ENCODE measurements around the gene GNL1. TPM values are rescaled to one million over a fixed set of nuclear protein-coding genes. Genes with fewer than 3 reads are reported as not detected.

Gene GNL1
- total and polyA plus RNA-seq, 9 of the 15 experiments (the other 6 are each of a cell fraction or from before 2014, with no cell fraction given): 0.73 to 112 (median 58.0) TPM

DNA sequence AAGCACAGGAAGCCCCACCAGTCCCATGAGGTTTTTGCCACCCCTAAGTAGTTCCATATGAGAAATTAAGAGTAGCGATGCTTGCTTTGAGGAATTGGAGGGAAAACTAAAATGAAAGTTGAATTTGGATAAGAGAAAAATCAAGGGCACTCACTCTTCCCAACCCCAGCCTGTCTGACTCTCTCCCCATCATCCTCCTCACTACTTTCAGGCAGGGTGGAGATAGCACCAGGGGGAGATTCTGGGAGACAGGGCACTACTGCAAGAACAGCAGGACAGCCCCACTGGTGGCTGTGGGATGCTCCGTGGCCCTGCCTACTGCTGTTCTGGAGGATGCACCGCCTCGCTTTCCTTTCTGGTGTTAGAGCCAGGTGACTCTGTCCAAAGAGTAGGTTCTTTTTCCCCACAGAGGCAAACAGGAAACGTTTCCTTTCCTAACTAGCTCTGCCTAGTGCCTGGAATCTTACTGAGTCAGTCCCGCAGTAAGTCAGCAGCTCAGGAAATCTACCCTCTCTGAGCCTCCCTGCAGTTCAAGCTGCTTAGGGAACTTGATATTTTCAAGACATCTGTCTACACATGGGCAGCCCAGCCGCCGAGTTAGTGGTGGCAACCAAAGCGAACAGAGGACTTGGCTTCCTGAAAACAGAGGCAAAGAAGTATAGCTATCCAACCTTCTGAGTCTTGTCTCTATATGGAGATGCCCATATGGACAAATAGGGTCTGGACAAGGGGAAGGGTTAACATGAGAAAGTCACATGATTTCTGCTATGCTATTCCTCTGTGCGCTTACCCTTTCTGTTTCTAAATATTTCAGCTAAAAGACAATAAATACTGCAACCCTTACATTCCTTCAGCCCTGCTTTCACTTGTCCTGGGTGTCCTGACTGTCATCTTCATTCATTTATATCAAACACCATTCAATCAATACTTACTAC, 55.6 kb downstream of the GNL1 start (continued):
- TF ChIP-seq, protein P1, sequence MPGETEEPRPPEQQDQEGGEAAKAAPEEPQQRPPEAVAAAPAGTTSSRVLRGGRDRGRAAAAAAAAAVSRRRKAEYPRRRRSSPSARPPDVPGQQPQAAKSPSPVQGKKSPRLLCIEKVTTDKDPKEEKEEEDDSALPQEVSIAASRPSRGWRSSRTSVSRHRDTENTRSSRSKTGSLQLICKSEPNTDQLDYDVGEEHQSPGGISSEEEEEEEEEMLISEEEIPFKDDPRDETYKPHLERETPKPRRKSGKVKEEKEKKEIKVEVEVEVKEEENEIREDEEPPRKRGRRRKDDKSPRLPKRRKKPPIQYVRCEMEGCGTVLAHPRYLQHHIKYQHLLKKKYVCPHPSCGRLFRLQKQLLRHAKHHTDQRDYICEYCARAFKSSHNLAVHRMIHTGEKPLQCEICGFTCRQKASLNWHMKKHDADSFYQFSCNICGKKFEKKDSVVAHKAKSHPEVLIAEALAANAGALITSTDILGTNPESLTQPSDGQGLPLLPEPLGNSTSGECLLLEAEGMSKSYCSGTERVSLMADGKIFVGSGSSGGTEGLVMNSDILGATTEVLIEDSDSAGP (CRISPR knock-in tag; IDR thresholded peaks at IDR 0.05): no peak
- TF ChIP-seq, protein P2, sequence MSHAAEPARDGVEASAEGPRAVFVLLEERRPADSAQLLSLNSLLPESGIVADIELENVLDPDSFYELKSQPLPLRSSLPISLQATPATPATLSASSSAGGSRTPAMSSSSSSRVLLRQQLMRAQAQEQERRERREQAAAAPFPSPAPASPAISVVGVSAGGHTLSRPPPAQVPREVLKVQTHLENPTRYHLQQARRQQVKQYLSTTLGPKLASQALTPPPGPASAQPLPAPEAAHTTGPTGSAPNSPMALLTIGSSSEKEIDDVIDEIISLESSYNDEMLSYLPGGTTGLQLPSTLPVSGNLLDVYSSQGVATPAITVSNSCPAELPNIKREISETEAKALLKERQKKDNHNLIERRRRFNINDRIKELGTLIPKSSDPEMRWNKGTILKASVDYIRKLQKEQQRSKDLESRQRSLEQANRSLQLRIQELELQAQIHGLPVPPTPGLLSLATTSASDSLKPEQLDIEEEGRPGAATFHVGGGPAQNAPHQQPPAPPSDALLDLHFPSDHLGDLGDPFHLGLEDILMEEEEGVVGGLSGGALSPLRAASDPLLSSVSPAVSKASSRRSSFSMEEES (CRISPR knock-in tag; IDR thresholded peaks at IDR 0.05): peak; percentile 73
- TF ChIP-seq CCAR2 (IDR thresholded peaks at IDR 0.05; ENCODE audit: low read depth, low read length) (no peak), ZFP36 (IDR thresholded peaks at IDR 0.05; ENCODE audit: low read depth, low read length, partially characterized antibody) (peak; percentile 44), ZNF707 (CRISPR knock-in tag; conservative IDR thresholded peaks at IDR 0.05) (no peak), ZNF431 (CRISPR knock-in tag; IDR thresholded peaks at IDR 0.05) (0 out of 2 replicates have a peak, but pooled peaks have one; percentile 28)

Data from K562 (cell line).